G401.6 (cell line): ENCODE results near the gene CCDC71L.

Source experiments
- FAIRE-seq: peaks from 2 replicates; lab custom pipeline; 2012; peaks lifted over from hg19 to GRCh38; lab: Jason Lieb, UNC

CCDC71L gene

GRCh38 chr7:106659166-106659962 is 1.6 kb downstream of the CCDC71L start:
- no peak for FAIRE-seq

- FAIRE-seq = peak; percentile 80
Measured at GRCh38 chr7:106658316-106659165, 2.4 kb downstream of the CCDC71L start.

GRCh38 chr7:106657085-106657991 is 3.6 kb downstream of the CCDC71L start:
- FAIRE-seq = peak; percentile 85

GRCh38 chr7:106655703-106656498 is 5.1 kb downstream of the CCDC71L start:
- FAIRE-seq = no peak

- FAIRE-seq = no peak
Measured at GRCh38 chr7:106653488-106653887, 7.5 kb downstream of the CCDC71L start.

- no peak for FAIRE-seq
Measured at GRCh38 chr7:106652909-106653308, 8.0 kb downstream of the CCDC71L start.

- no peak for FAIRE-seq
Measured at GRCh38 chr7:106652092-106652491, 8.9 kb downstream of the CCDC71L start.

- FAIRE-seq = no peak
Measured at GRCh38 chr7:106646256-106646655, 14.7 kb downstream of the CCDC71L start.

- no peak for FAIRE-seq
Measured at GRCh38 chr7:106644999-106645398, 16.0 kb downstream of the CCDC71L start.

GRCh38 chr7:106643216-106644000 is 17.6 kb downstream of the CCDC71L start:
- no peak for FAIRE-seq

- FAIRE-seq = no peak
Measured at GRCh38 chr7:106641416-106641815, 19.5 kb downstream of the CCDC71L start.

- FAIRE-seq = no peak
Measured at GRCh38 chr7:106640368-106641141, 20.4 kb downstream of the CCDC71L start.

- FAIRE-seq = no peak
Measured at GRCh38 chr7:106639476-106640334, 21.3 kb downstream of the CCDC71L start.

- FAIRE-seq = no peak
Measured at GRCh38 chr7:106635411-106635810, 25.5 kb downstream of the CCDC71L start.

GRCh38 chr7:106634958-106635357 is 26.0 kb downstream of the CCDC71L start:
- FAIRE-seq = no peak

GRCh38 chr7:106630648-106631047 is 30.3 kb downstream of the CCDC71L start:
- FAIRE-seq = no peak

GRCh38 chr7:106629516-106629915 is 31.4 kb downstream of the CCDC71L start:
- no peak for FAIRE-seq

- FAIRE-seq = no peak
Measured at GRCh38 chr7:106626376-106627164, 34.4 kb downstream of the CCDC71L start.
